H1 (cell line): ENCODE results near the gene NANP. TPM values are rescaled to one million over a fixed set of nuclear protein-coding genes. Genes with fewer than 3 reads are reported as not detected.
A peak's percentile ranks its signal among the peaks of the same experiment; 100 is the strongest.

Experiments
- CTCF ChIA-PET: fragments of 300-600 bp; sonication (Branson Sonifier 250); formaldehyde crosslinking; loops from one replicate; lab custom pipeline; 2021; ENCODE audit not compliant: partially characterized antibody; lab: Charles Lee
- POLR2A ChIA-PET: fragments of 300-600 bp; sonication (Branson Sonifier 250); formaldehyde crosslinking; loops from one replicate; lab custom pipeline; 2021; ENCODE audit warnings: inconsistent platforms; ENCODE audit not compliant: partially characterized antibody; lab: Charles Lee
- DNase-seq, 2 experiments: peaks; one replicate each; pipeline versions ENCODE4 v3.0.0 to v3.0.0-alpha.2; 2010 to 2022; ENCODE audit warnings: low spot score in 2 of 2, low read depth in 1 of 2, mixed read lengths in 1 of 2
- FAIRE-seq: peaks from 2 replicates; lab custom pipeline; 2011; peaks lifted over from hg19 to GRCh38; lab: Jason Lieb, UNC
- H2AFZ ChIP-seq: 2 replicates; pipeline ENCODE4 v1.8.1; 2012; ENCODE audit warnings: low read length, inconsistent platforms
- H2AK5ac ChIP-seq: 2 replicates; pipeline ENCODE4 v1.6.1; 2013; ENCODE audit warnings: low read depth, low read length
- H2BK120ac ChIP-seq: replicated peaks from 2 replicates; pipeline ENCODE3; 2013; ENCODE audit warnings: low read depth, low read length, inconsistent platforms
- H2BK12ac ChIP-seq: 2 replicates; pipeline ENCODE4 v1.6.1; 2013; ENCODE audit warnings: low read depth, low read length
- H2BK15ac ChIP-seq: 2 replicates; pipeline ENCODE4 v1.6.1; 2013; ENCODE audit warnings: low read length
- H2BK20ac ChIP-seq: 2 replicates; pipeline ENCODE4 v1.6.1; 2013; ENCODE audit warnings: low read length
- H2BK5ac ChIP-seq: 2 replicates; pipeline ENCODE4 v1.6.1; 2013; ENCODE audit warnings: low read depth, low read length
- H3K14ac ChIP-seq: 2 replicates; pipeline ENCODE4 v1.6.1; 2013; ENCODE audit warnings: inconsistent platforms; ENCODE audit not compliant: insufficient read length
- H3K18ac ChIP-seq: 2 replicates; pipeline ENCODE4 v1.6.1; 2013; ENCODE audit warnings: low read length; ENCODE audit errors: extremely low read depth
- H3K23ac ChIP-seq: 2 replicates; pipeline ENCODE4 v1.6.1; 2013; ENCODE audit warnings: inconsistent platforms; ENCODE audit not compliant: insufficient read length
- H3K23me2 ChIP-seq: 2 replicates; pipeline ENCODE4 v1.6.1; 2013; ENCODE audit warnings: low read depth, low read length
- H3K27ac ChIP-seq: 2 replicates; pipeline ENCODE4 v1.6.1; 2011; ENCODE audit warnings: low read depth, low read length, inconsistent platforms
- H3K27me3 ChIP-seq, 4 experiments: replicated peaks in 1 of 4; 1 replicate in 1 of 4; 2 replicates in 3 of 4; pipeline versions ENCODE4 v1.6.1 to v1.8.1; 2011 to 2013; ENCODE audit warnings: low read length in 3 of 4, mild to moderate bottlenecking in 3 of 4, inconsistent platforms in 2 of 4, mixed read lengths in 2 of 4, moderate library complexity in 1 of 4; ENCODE audit not compliant: control insufficient read depth in 3 of 4, insufficient read depth in 3 of 4; ENCODE audit errors: extremely low read depth in 1 of 4
- H3K36me3 ChIP-seq, 4 experiments: 2 replicates each; pipeline versions ENCODE4 v1.6.1 to v1.8.1; 2011 to 2013; ENCODE audit warnings: mild to moderate bottlenecking in 4 of 4, low read length in 3 of 4, moderate library complexity in 2 of 4, control low read depth in 1 of 4, inconsistent platforms in 1 of 4; ENCODE audit not compliant: insufficient read depth in 4 of 4, control insufficient read depth in 2 of 4
- H3K4ac ChIP-seq: replicated peaks from 2 replicates; pipeline ENCODE3; 2013; ENCODE audit warnings: low read length, low read depth, mixed read lengths, inconsistent platforms; ENCODE audit not compliant: insufficient read length
- H3K4me1 ChIP-seq, 4 experiments: replicated peaks in 1 of 4; 1 replicate in 1 of 4; 2 replicates in 3 of 4; pipeline versions ENCODE4 v1.6.1 to v1.8.1; 2011 to 2013; ENCODE audit warnings: low read length in 3 of 4, inconsistent platforms in 2 of 4, mixed read lengths in 1 of 4; ENCODE audit not compliant: insufficient read depth in 4 of 4, control insufficient read depth in 3 of 4
- H3K4me2 ChIP-seq, 2 experiments: 2 replicates each; pipeline versions ENCODE4 v1.6.1 to v1.8.1; 2011 to 2013; ENCODE audit warnings: low read depth in 2 of 2, low read length in 2 of 2, control low read depth in 1 of 2, inconsistent platforms in 1 of 2, mild to moderate bottlenecking in 1 of 2; ENCODE audit not compliant: insufficient read depth in 1 of 2
- H3K4me3 ChIP-seq, 4 experiments: fragments of 200-600, 300-600 bp in 1 of 4; sonication (generic), shearing (Covaris generic), sonication (Bioruptor Twin) in 1 of 4; 2 replicates each; pipeline versions ENCODE4 v1.5.1 to v1.8.1; 2011 to 2016; ENCODE audit warnings: low read length in 4 of 4, low read depth in 3 of 4, control low read depth in 2 of 4, inconsistent platforms in 2 of 4, mild to moderate bottlenecking in 2 of 4, mixed read lengths in 1 of 4, moderate library complexity in 1 of 4; ENCODE audit not compliant: insufficient read depth in 2 of 4; ENCODE audit errors: extremely low read depth in 1 of 4
- H3K56ac ChIP-seq: replicated peaks from 2 replicates; pipeline ENCODE3; 2013; ENCODE audit warnings: low read depth, mild to moderate bottlenecking, mixed read lengths, low read length, inconsistent platforms; ENCODE audit not compliant: insufficient read length
- H3K79me1 ChIP-seq: 2 replicates; pipeline ENCODE4 v1.6.1; 2013; ENCODE audit warnings: low read depth, low read length, control low read depth
- H3K79me2 ChIP-seq, 2 experiments: 2 replicates each; pipeline versions ENCODE4 v1.6.1 to v1.8.1; 2012 to 2013; ENCODE audit warnings: low read length in 2 of 2, mild to moderate bottlenecking in 2 of 2, inconsistent platforms in 1 of 2; ENCODE audit not compliant: insufficient read depth in 2 of 2, control insufficient read depth in 1 of 2
- H3K9ac ChIP-seq, 4 experiments: replicated peaks in 1 of 4; 1 replicate in 1 of 4; 2 replicates in 3 of 4; pipeline versions ENCODE4 v1.6.1 to v1.8.1; 2011 to 2013; ENCODE audit warnings: low read depth in 3 of 4, low read length in 3 of 4, control low read depth in 2 of 4, mild to moderate bottlenecking in 2 of 4, moderate library complexity in 2 of 4, inconsistent platforms in 1 of 4; ENCODE audit errors: extremely low read depth in 1 of 4
- H3K9me3 ChIP-seq, 2 experiments: 2 replicates each; pipeline versions ENCODE4 v1.6.1 to v1.8.1; 2012 to 2013; ENCODE audit warnings: mild to moderate bottlenecking in 2 of 2, moderate library complexity in 2 of 2, control low read depth in 1 of 2, inconsistent platforms in 1 of 2, low read depth in 1 of 2, low read length in 1 of 2, mixed read lengths in 1 of 2; ENCODE audit not compliant: insufficient read depth in 2 of 2
- H4K20me1 ChIP-seq, 2 experiments: replicated peaks in 1 of 2; 2 replicates each; pipeline versions ENCODE3 to v1.8.1; 2011 to 2013; ENCODE audit warnings: inconsistent platforms in 2 of 2, low read length in 2 of 2, mild to moderate bottlenecking in 1 of 2; ENCODE audit not compliant: insufficient read depth in 2 of 2, control insufficient read depth in 1 of 2
- H4K5ac ChIP-seq: 2 replicates; pipeline ENCODE4 v1.6.1; 2013; ENCODE audit warnings: low read length, low read depth, mixed read lengths, inconsistent platforms; ENCODE audit not compliant: insufficient read length
- H4K8ac ChIP-seq: 2 replicates; pipeline ENCODE4 v1.8.0; 2013; ENCODE audit warnings: mild to moderate bottlenecking, moderate library complexity, low read length, inconsistent platforms; ENCODE audit not compliant: insufficient read depth; ENCODE audit errors: extremely low read depth
- H4K91ac ChIP-seq: replicated peaks from 2 replicates; pipeline ENCODE3; 2013; ENCODE audit warnings: low read length, mixed read lengths, inconsistent platforms; ENCODE audit not compliant: insufficient read length
- ASH2L ChIP-seq: fragments of 200-600, 300-600 bp; sonication (generic); IDR thresholded peaks from one replicate; pipeline ENCODE4 v1.7.1; 2017; ENCODE audit warnings: low read length
- CREB1 ChIP-seq: IDR thresholded peaks from 2 replicates; pipeline ENCODE4 v1.6.1; 2012; ENCODE audit warnings: inconsistent platforms
- GABPA ChIP-seq: IDR thresholded peaks from 2 replicates; pipeline ENCODE4 v1.6.1; 2011; ENCODE audit warnings: mild to moderate bottlenecking, low read length, moderate library complexity, borderline replicate concordance; ENCODE audit not compliant: insufficient read depth
- GTF2F1 ChIP-seq: IDR thresholded peaks from 2 replicates; pipeline ENCODE4 v1.6.1; 2012; ENCODE audit warnings: low read depth, low read length, improper control_type of control experiment, borderline replicate concordance
- JUN ChIP-seq: IDR thresholded peaks from 2 replicates; pipeline ENCODE4 v1.6.1; 2011; ENCODE audit warnings: low read depth, mild to moderate bottlenecking, improper control_type of control experiment, low read length
- KDM4A ChIP-seq: IDR thresholded peaks from one replicate; pipeline ENCODE4 v1.7.1; 2012; ENCODE audit warnings: low read depth, mild to moderate bottlenecking, moderate library complexity, low read length, inconsistent platforms; ENCODE audit not compliant: severe bottlenecking
- PHF8 ChIP-seq: fragments of 200-600 bp; sonication (generic); conservative IDR thresholded peaks from 2 replicates; pipeline ENCODE4 v1.7.1; 2012; ENCODE audit warnings: low read depth, mild to moderate bottlenecking, inconsistent platforms, low read length, moderate library complexity
- RBBP5 ChIP-seq: IDR thresholded peaks from 2 replicates; pipeline ENCODE4 v1.7.1; 2012; ENCODE audit warnings: low read depth, mild to moderate bottlenecking, inconsistent platforms, low read length, moderate library complexity, borderline replicate concordance
- WGBS, 2 experiments: shearing (Covaris generic) in 1 of 2; methylation state at CpG; one replicate each; pipeline versions ENCODE4 v1.1.6 to v1.1.7; 2013 to 2015; ENCODE audit warnings: low lambda C conversion rate in 2 of 2, mixed read lengths in 2 of 2, inconsistent platforms in 1 of 2, low coverage in 1 of 2, missing lambda C conversion rate in 1 of 2; ENCODE audit not compliant: insufficient replicate concordance in 2 of 2, insufficient coverage in 1 of 2, insufficient read length in 1 of 2; ENCODE audit errors: extremely low coverage in 1 of 2, missing lambda C conversion rate in 1 of 2; 5-methylcytosine and 5-hydroxymethylcytosine counted together
- polyA plus RNA-seq, 7 experiments: library from polyadenylated mRNA; depleted of rRNA in 3 of 7; stranded (reverse) in 5 of 7; unstranded in 2 of 7; fragments of >200 nt in 5 of 7; fragments of 200-250 nt in 2 of 7; gene quantifications; 1 replicate in 5 of 7; 2 replicates in 1 of 7; 4 replicates in 1 of 7; pipeline versions ENCODE4 v1.2.1 to v1.2.3, GENCODE V29; 2011 to 2013; ENCODE audit warnings: missing spikeins in 2 of 7, mixed read lengths in 2 of 7
- total RNA-seq: library from RNA; stranded (reverse); fragmentation: NEBNext Ultra II Directional; extraction: Animal tissue kit (Norgen Biotek cat#: 25700); gene quantifications from 2 replicates; pipeline ENCODE4 v1.2.1, GENCODE V29; 2021
- TF ChIP-seq, protein P1 (sequence below): IDR thresholded peaks from 2 replicates; pipeline ENCODE4 v1.6.1; 2012; ENCODE audit warnings: inconsistent platforms

Gene NANP
- total and polyA plus RNA-seq, 2 of the 8 experiments (the other 6 are each of a cell fraction or from before 2014, with no cell fraction given) = 3.8 to 6.2 TPM

DNA sequence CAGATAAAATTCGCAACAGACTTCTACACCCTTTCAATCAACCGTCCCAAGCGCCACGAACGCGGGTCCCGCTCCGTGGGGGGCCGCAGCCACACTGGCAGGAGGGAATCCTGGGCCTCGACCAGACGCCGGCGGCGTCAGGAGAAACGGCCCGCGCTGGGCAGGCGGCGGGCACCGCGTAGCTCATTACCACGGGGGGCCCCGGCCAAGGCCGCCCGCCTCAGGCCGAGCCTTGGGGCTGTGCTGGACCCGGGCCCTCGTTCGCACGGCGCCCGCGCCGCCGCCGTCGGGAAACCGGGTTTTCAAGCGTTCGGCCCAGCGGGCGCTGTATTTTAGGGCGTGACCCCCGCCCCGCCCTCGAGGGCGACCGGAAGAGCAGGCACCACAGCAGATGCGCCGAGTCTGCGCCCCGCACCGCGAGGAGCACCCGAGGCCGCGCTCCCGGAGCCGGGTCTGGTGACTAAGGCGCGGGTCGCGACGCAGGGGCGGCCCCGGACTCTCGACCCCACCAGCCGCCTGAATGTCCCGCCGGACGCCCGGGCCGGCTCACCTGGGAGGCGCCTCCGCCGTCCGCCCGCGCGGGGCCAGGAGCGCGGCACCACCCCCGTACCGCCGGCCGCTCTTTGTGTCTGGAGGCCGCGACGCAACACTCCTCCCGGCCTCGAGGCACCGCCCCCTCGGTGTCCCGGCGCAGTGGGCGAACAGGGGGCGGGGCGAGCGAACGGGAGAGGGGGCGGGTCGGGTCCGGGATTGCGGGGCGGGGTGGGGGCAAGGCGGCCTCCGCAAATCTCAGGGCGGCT is 38.7 kb downstream of the NANP start, which contains the start of gene NINL:
Gene NINL, minus strand, starts transcription at position 627 of the 800 bp plus-strand sequence. CDS start 58,944 bp downstream, outside the sequence.
- Histone ChIP-seq H3K27ac (peak within 1 kb of the TSS; percentile 88), H2BK15ac (peak within 1 kb of the TSS; percentile 99; the same call in 1 of the 2 replicates), H3K9me3 (no peaks in the 10 kb centered on the region), H3K14ac (no peak within 1 kb of the TSS), H3K36me3 (no peaks in the 10 kb centered on the region; a peak in 1 of 8 replicates), H3K27me3 (no peaks in the 10 kb centered on the region), H3K4ac (peak within 1 kb of the TSS; percentile 0), H3K23me2 (peaks cover 8% of the 10 kb centered on the region), H2AK5ac (peak within 1 kb of the TSS; percentile 10; the same call in 1 of the 2 replicates), H4K20me1 (peaks cover 0 to 7% of the 10 kb centered on the region in 2 experiments), H2BK20ac (no peak within 1 kb of the TSS), H3K9ac (peak within 1 kb of the TSS; percentile 87 to 96 (median 94)), H3K79me1 (peaks cover 6% of the 10 kb centered on the region), H2AFZ (peak within 1 kb of the TSS; percentile 72), H3K79me2 (peaks cover 0 to 44% of the 10 kb centered on the region in 2 experiments; a peak in 2 of 4 replicates), H3K4me2 (peak within 1 kb of the TSS; percentile 89 to 100), H3K56ac (peak within 1 kb of the TSS; percentile 92), H4K5ac (peak within 1 kb of the TSS; percentile 72), H3K4me3 (peak within 1 kb of the TSS; percentile 72 to 85 (median 74)), H2BK5ac (peak within 1 kb of the TSS; percentile 71; the same call in 1 of the 2 replicates), H4K8ac (peak within 1 kb of the TSS; percentile 98; the same call in 1 of the 2 replicates), H3K4me1 (0 out of 7 replicates have a peak, but pooled peaks cover 0 to 2% (median 0%) of the 10 kb centered on the region in 4 experiments), H3K23ac (no peak within 1 kb of the TSS), H4K91ac (peak within 1 kb of the TSS; percentile 77), H2BK12ac (peak within 1 kb of the TSS; percentile 96), H2BK120ac (peak within 1 kb of the TSS; percentile 43), H3K18ac (peak within 1 kb of the TSS; percentile 93)
- DNase-seq (peak; percentile 47 to 89), FAIRE-seq (no peak)
- WGBS, 2 experiments = 1% methylated on average over 40 of the region's 108 CpGs; no CpG with 5 or more reads in 1 of the 2 experiments
- ChIA-PET CTCF (interaction anchor here (1.0 kb wide), 1 partner anchor 45 kb away, joined by 4 read pairs; no protein-coding TSS in a partner anchor), POLR2A (interaction anchor here (0.6 to 2.7 kb wide), 30 partner anchors 8 to 338 kb away, joined by 3 to 19 read pairs (median 4); partner anchors contain the start of genes GINS1 and ZNF337)
- TF ChIP-seq GTF2F1 (0 out of 2 replicates have a peak, but pooled peaks have one; percentile 54), RBBP5 (peak; percentile 48; the same call in 1 of the 2 replicates), GABPA (no peak), CREB1 (peak; percentile 26; the same call in 1 of the 2 replicates), ASH2L (peak; percentile 73), PHF8 (peak; percentile 98), KDM4A (peak; percentile 85), JUN (no peak)
- TF ChIP-seq, protein P1, sequence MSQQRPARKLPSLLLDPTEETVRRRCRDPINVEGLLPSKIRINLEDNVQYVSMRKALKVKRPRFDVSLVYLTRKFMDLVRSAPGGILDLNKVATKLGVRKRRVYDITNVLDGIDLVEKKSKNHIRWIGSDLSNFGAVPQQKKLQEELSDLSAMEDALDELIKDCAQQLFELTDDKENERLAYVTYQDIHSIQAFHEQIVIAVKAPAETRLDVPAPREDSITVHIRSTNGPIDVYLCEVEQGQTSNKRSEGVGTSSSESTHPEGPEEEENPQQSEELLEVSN = 0 out of 2 replicates have a peak, but pooled peaks have one; percentile 51
